CD14-positive monocyte (primary cell): ENCODE measurements around the gene THRB. TPM values are rescaled to one million over a fixed set of nuclear protein-coding genes. Genes with fewer than 3 reads are reported as not detected.

Experiments used
- DNase-seq, 3 donors: peaks; one replicate each; pipeline ENCODE4 v3.0.0-alpha.2; 2011 to 2022
- H2AFZ ChIP-seq: 2 replicates; pipeline ENCODE4 v1.6.0; 2012; ENCODE audit warnings: mild to moderate bottlenecking, low read depth, low read length, inconsistent platforms; ENCODE audit not compliant: insufficient read depth, poor library complexity, severe bottlenecking
- H3K27ac ChIP-seq, 2 donors: 1 replicate in 1 of 2; 2 replicates in 1 of 2; pipeline ENCODE4 v1.5.1; 2012 to 2013; ENCODE audit warnings: low read length in 2 of 2, control low read depth in 1 of 2, inconsistent platforms in 1 of 2, low read depth in 1 of 2, mild to moderate bottlenecking in 1 of 2
- H3K27me3 ChIP-seq, 2 donors: one replicate each; pipeline versions ENCODE4 v1.6.0 to v1.6.1; 2011 to 2013; ENCODE audit warnings: low read length in 2 of 2; ENCODE audit not compliant: control insufficient read depth in 2 of 2, insufficient read depth in 2 of 2
- H3K36me3 ChIP-seq, 2 donors: replicated peaks in 1 of 2; 1 replicate in 1 of 2; 2 replicates in 1 of 2; pipeline versions ENCODE4 v1.5.1 to v1.6.1; 2012 to 2013; ENCODE audit warnings: low read length in 2 of 2, control low read depth in 1 of 2, inconsistent platforms in 1 of 2, mild to moderate bottlenecking in 1 of 2; ENCODE audit not compliant: insufficient read depth in 2 of 2, control insufficient read depth in 1 of 2
- H3K4me1 ChIP-seq, 2 donors: 1 replicate in 1 of 2; 2 replicates in 1 of 2; pipeline versions ENCODE4 v1.5.1 to v1.6.1; 2012 to 2013; ENCODE audit warnings: low read length in 2 of 2, control low read depth in 1 of 2, inconsistent platforms in 1 of 2, mild to moderate bottlenecking in 1 of 2, moderate library complexity in 1 of 2; ENCODE audit not compliant: insufficient read depth in 2 of 2, control insufficient read depth in 1 of 2
- H3K4me2 ChIP-seq: replicated peaks from 2 replicates; pipeline ENCODE3; 2012; ENCODE audit warnings: low read length, moderate library complexity, mild to moderate bottlenecking; ENCODE audit not compliant: poor library complexity, severe bottlenecking; ENCODE audit errors: extremely low read depth
- H3K4me3 ChIP-seq, 3 experiments: fragments of 200-600 bp in 1 of 3; sonication (generic) in 1 of 3; replicated peaks in 1 of 3; 1 replicate in 2 of 3; 2 replicates in 1 of 3; pipeline ENCODE4 v1.5.1; 2011 to 2013; ENCODE audit warnings: low read length in 3 of 3, mild to moderate bottlenecking in 3 of 3, control low read depth in 2 of 3, low read depth in 2 of 3, inconsistent platforms in 1 of 3, moderate library complexity in 1 of 3
- H3K79me2 ChIP-seq: 2 replicates; pipeline ENCODE4 v1.6.0; 2012; ENCODE audit warnings: mild to moderate bottlenecking, control low read depth, inconsistent platforms, low read length, moderate library complexity; ENCODE audit not compliant: insufficient read depth
- H3K9ac ChIP-seq: 2 replicates; pipeline ENCODE4 v1.6.0; 2017; ENCODE audit warnings: low read length, mild to moderate bottlenecking; ENCODE audit not compliant: insufficient read depth, poor library complexity, severe bottlenecking
- H3K9me3 ChIP-seq, 2 donors: replicated peaks in 1 of 2; 1 replicate in 1 of 2; 2 replicates in 1 of 2; pipeline versions ENCODE4 v1.5.1 to v1.6.1; 2012 to 2013; ENCODE audit warnings: low read length in 2 of 2, control low read depth in 1 of 2; ENCODE audit not compliant: control insufficient read depth in 1 of 2, insufficient read depth in 1 of 2
- H4K20me1 ChIP-seq: 2 replicates; pipeline ENCODE4 v1.6.0; 2012; ENCODE audit warnings: mild to moderate bottlenecking, low read length, control low read depth, moderate library complexity; ENCODE audit not compliant: insufficient read depth
- H3K27ac Mint-ChIP-seq, 7 donors: one replicate each; pipeline ENCODE4 v1.8.0; 2020; ENCODE audit warnings: mild to moderate bottlenecking in 7 of 7, mixed read lengths in 7 of 7, moderate library complexity in 6 of 7, inconsistent platforms in 2 of 7
- H3K27me3 Mint-ChIP-seq, 3 donors: one replicate each; pipeline ENCODE4 v1.8.0; 2021 to 2022; ENCODE audit warnings: low read depth in 3 of 3, mild to moderate bottlenecking in 3 of 3, mixed read lengths in 3 of 3, moderate library complexity in 3 of 3, inconsistent platforms in 1 of 3
- H3K36me3 Mint-ChIP-seq, 2 donors: one replicate each; pipeline ENCODE4 v1.8.0; 2020; ENCODE audit warnings: mixed read lengths in 2 of 2, inconsistent platforms in 1 of 2, mild to moderate bottlenecking in 1 of 2
- H3K4me1 Mint-ChIP-seq: one replicate; pipeline ENCODE4 v1.8.0; 2020; ENCODE audit warnings: mild to moderate bottlenecking, mixed read lengths
- H3K4me3 Mint-ChIP-seq, 2 donors: one replicate each; pipeline ENCODE4 v1.8.0; 2020; ENCODE audit warnings: mild to moderate bottlenecking in 2 of 2, mixed read lengths in 2 of 2, moderate library complexity in 1 of 2
- H3K9me3 Mint-ChIP-seq, 7 donors: one replicate each; pipeline ENCODE4 v1.8.0; 2020 to 2022; ENCODE audit warnings: mixed read lengths in 7 of 7, mild to moderate bottlenecking in 6 of 7, moderate library complexity in 6 of 7, inconsistent platforms in 2 of 7
- CTCF ChIP-seq: fragments of 200-600 bp; IDR thresholded peaks from one replicate; pipeline ENCODE4 v1.8.0; 2022; ENCODE audit warnings: antibody characterized with exemption, mild to moderate bottlenecking
- WGBS: methylation state at CpG from one replicate; pipeline ENCODE4 v1.1.5; 2013; ENCODE audit warnings: missing lambda C conversion rate; ENCODE audit not compliant: insufficient coverage; 5-methylcytosine and 5-hydroxymethylcytosine counted together
- intact Hi-C, 2 donors: fragments of 100-400 bp; cut with micrococcal nuclease; formaldehyde crosslinking; loops; one replicate each; pipeline versions ENCODE4 v1.15.0 to v1.15.1; 2023
- polyA plus RNA-seq, 3 donors: library from polyadenylated mRNA; depleted of rRNA in 1 of 3; unstranded in 2 of 3; stranded (reverse) in 1 of 3; fragments of 300-500 nt in 2 of 3; fragments of >200 nt in 1 of 3; fragmentation: Illumina TruSeq in 2 of 3; gene quantifications; 1 replicate in 2 of 3; 2 replicates in 1 of 3; pipeline ENCODE4 v1.2.3, GENCODE V29; 2012 to 2021

THRB gene
- polyA plus RNA-seq, 3 donors, result 0.05 TPM; not detected in 2

- no peaks in the 10 kb centered on the region for H4K20me1 ChIP-seq
- no peak overlapping the region for H3K27ac Mint-ChIP-seq
- H3K79me2 ChIP-seq, result no peaks in the 10 kb centered on the region
- H3K27me3 Mint-ChIP-seq, result peaks cover 0 to 2% (median 0%) of the 10 kb centered on the region in 3 donors
- H2AFZ ChIP-seq, result no peak overlapping the region
- H3K36me3 ChIP-seq, result no peaks in the 10 kb centered on the region
- H3K9ac ChIP-seq, result no peak overlapping the region
- no peak overlapping the region for H3K27ac ChIP-seq
- TF ChIP-seq CTCF, result no peak
- no peaks in the 10 kb centered on the region for H3K4me1 Mint-ChIP-seq
- no peaks in the 10 kb centered on the region for H3K4me1 ChIP-seq
- no peak for DNase-seq
- no CpG with 5 or more reads among the region's 2 CpGs for WGBS
- H3K4me3 Mint-ChIP-seq, result no peak overlapping the region
- no peak overlapping the region for H3K4me3 ChIP-seq
- no peaks in the 10 kb centered on the region for H3K36me3 Mint-ChIP-seq
- no peak overlapping the region for H3K4me2 ChIP-seq
- H3K27me3 ChIP-seq, result no peaks in the 10 kb centered on the region
- H3K9me3 Mint-ChIP-seq, result peaks cover 0 to 2% (median 0%) of the 10 kb centered on the region in 7 donors
- no peaks in the 10 kb centered on the region for H3K9me3 ChIP-seq
- intact Hi-C loops, result no loop called here
These were observed 221.2 kb downstream of the THRB start for GRCh38 chr3:24273491-24273890.

- Mint-ChIP-seq H3K27me3 (peaks cover 0 to 2% (median 0%) of the 10 kb centered on the region in 3 donors), H3K9me3 (peaks cover 0 to 2% (median 0%) of the 10 kb centered on the region in 7 donors), H3K27ac (no peak overlapping the region), H3K4me1 (no peaks in the 10 kb centered on the region), H3K4me3 (no peak overlapping the region), H3K36me3 (no peaks in the 10 kb centered on the region)
- no peak for DNase-seq
- Histone ChIP-seq H3K79me2 (no peaks in the 10 kb centered on the region), H3K9ac (no peak overlapping the region), H3K27me3 (no peaks in the 10 kb centered on the region), H4K20me1 (no peaks in the 10 kb centered on the region), H3K27ac (no peak overlapping the region), H3K36me3 (no peaks in the 10 kb centered on the region), H3K9me3 (no peaks in the 10 kb centered on the region), H3K4me1 (no peaks in the 10 kb centered on the region), H3K4me2 (no peak overlapping the region), H3K4me3 (no peak overlapping the region), H2AFZ (no peak overlapping the region)
- no peak for TF ChIP-seq CTCF
- WGBS, result no CpG with 5 or more reads among the region's 2 CpGs
- intact Hi-C loops, result no loop called here
These were observed 221.8 kb downstream of the THRB start for GRCh38 chr3:24272875-24273274.
